ENCODE measurements around the gene SLC17A8.
"Not testable (repeated sequence)": the region's sequence is repeated elsewhere in the genome, so short reads cannot be mapped to it uniquely, and the experiment has no call there.

The SLC17A8 gene

DNA sequence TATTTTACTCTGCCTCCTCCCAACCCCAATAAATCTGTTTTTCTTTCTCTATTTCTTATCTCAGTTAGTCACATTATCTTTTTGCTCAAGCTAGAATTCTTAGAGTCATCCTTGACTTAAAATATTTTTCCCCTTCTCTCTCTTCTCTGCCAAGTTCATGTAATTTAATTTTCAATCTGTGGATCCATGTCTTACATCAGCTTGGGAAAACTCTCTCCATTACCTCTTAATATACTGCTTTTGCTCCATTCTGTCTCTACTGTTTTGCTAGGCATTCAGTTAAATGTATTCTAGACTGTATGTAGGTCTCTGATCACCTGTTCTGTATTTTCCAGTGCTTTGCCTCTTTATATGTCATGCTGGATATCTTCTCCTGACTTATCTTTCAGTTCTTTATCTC is 65.8 kb downstream of the SLC17A8 start:
- DNase-seq (ENCODE audit: low read depth in 4 of 4, low spot score in 1 of 4) = no peak

GRCh38 chr12:100426145-100426544 is 69.3 kb downstream of the SLC17A8 start:
- DNase-seq (ENCODE audit: low read depth in 4 of 4, low spot score in 1 of 4) = no peak

DNA sequence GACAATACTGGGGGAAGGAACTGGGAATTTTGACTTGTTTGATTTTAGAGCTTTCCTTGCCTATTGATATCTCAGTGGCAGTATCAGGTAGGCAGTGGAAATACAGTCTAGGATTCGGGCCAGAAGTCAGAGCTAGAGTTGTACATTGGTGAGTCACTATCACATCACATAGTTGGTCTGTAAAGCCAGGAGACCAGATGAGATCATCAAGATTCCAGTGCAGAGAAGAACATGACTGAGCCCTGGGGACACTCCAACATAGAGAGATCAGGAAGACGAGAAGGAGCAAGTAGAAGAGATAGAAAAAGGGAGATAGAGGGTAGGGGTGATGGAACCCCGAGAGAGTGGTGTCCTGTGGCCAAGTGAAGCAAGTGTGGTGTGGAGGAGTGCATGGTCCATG is 70.2 kb downstream of the SLC17A8 start:
- DNase-seq (ENCODE audit: low read depth in 4 of 4, low spot score in 1 of 4) = no peak

- not testable (repeated sequence) for DNase-seq (ENCODE audit: low read depth in 4 of 4, low spot score in 1 of 4)
Observed at GRCh38 chr12:100430251-100430650, 73.4 kb downstream of the SLC17A8 start.

GRCh38 chr12:100433701-100434100 is 76.8 kb downstream of the SLC17A8 start:
- DNase-seq (ENCODE audit: low read depth in 4 of 4, low spot score in 1 of 4) = no peak

DNA sequence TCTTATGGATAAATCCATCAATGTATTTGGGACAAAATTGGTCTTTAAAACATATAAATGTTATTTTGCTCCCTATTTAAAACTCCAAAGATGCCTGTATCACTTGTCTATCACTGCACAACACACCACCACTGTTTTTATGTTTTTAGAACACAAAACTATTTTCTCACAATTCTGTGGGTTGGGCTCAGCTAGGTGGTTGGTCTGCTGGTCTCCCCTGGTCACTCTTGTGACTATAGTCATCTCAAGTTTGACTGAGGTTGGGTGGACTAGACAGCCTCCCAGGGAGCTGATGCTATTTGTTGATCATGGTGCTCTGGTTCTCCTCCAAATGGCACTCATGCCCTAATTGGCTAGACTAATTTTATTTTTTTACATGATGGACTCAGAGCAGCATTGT is 77.3 kb downstream of the SLC17A8 start:
- no peak for DNase-seq (ENCODE audit: low read depth in 4 of 4, low spot score in 1 of 4)

GRCh38 chr12:100435957-100436356 is 79.1 kb downstream of the SLC17A8 start:
- DNase-seq (ENCODE audit: low read depth in 4 of 4, low spot score in 1 of 4) = no peak

DNA sequence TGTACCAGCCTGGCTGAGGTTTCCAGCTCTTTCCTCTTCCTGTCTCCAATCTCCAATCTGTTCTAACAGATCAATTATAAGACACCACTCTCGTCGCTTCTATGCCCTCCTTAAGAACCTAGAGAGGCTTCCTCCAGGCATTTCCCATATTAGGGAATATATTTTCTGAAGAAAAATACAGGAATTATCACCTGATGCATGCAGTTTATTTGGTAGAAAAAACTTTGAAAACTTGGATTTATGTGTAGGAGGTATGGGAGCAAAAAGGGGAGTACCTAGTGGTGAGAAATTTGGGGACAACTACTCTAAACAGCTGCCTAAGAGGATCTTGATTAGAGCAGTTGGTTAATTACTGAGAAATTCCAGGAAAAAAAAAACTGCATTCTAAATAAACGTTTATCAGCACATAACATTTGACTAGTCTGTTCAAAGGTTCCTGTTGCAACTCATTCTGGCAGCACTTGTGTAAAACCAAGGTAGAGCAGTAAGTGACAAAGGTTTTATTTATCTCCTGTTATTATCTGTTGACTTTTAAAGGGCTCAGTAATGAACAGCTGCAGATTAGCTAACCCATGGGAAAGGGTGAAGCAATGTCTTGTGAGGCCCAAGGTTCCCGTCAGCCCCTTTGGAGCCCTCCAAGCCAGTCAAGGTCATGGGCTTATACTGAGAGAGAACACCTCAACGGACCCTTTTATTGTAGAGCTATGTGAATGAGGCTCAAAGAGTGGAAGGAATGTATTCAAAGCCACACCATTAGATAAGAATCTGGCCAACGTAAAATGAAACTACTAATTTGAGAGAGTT is 80.4 kb downstream of the SLC17A8 start:
- DNase-seq (ENCODE audit: low read depth in 4 of 4, low spot score in 1 of 4) = no peak

DNA sequence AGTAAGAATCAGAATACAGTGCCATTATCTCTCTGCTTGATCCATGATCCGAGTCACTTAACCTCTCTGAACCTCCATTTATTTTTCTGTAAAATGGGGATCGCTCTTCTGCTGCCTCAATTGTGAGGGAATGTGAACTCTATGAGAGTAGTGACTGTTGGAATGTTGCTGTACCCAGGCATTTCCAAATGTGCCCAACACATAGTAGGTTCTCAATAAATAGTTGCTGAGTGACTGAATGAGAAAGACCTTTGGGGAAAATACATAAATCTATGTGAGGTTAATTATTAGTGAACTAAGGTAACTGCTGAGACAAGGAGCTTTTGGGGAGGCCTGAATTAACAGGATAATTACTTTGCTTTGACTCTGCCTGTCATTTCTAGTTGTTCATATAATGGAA is 82.9 kb downstream of the SLC17A8 start:
- no peak for DNase-seq (ENCODE audit: low read depth in 4 of 4, low spot score in 1 of 4)

DNA sequence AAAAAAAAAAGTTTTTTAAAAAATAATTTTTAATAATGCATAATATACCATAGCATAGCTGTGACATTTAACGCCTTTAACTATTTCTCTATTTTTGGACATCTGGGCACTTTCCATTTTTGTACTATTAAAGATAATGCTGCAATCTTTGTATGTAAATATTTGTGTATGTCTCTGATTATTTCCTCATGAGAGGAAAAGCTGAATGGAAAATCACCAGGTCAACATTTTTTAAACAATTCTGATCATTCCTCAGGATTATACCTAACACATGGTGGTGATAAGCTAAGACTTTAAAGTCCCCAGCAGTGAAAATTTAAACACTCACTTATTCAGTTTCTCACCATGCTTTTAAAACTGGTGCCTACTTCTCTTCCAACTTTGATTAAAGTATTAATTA is 85.5 kb downstream of the SLC17A8 start:
- no peak for DNase-seq (ENCODE audit: low read depth in 4 of 4, low spot score in 1 of 4)

- DNase-seq (ENCODE audit: low read depth in 4 of 4, low spot score in 1 of 4) = no peak
Observed at GRCh38 chr12:100443434-100443833, 86.6 kb downstream of the SLC17A8 start.

GRCh38 chr12:100445081-100445481 is 88.2 kb downstream of the SLC17A8 start:
- DNase-seq (ENCODE audit: low read depth in 4 of 4, low spot score in 1 of 4) = no peak

GRCh38 chr12:100447381-100447780 is 90.5 kb downstream of the SLC17A8 start:
- DNase-seq (ENCODE audit: low read depth in 4 of 4, low spot score in 1 of 4) = no peak

DNA sequence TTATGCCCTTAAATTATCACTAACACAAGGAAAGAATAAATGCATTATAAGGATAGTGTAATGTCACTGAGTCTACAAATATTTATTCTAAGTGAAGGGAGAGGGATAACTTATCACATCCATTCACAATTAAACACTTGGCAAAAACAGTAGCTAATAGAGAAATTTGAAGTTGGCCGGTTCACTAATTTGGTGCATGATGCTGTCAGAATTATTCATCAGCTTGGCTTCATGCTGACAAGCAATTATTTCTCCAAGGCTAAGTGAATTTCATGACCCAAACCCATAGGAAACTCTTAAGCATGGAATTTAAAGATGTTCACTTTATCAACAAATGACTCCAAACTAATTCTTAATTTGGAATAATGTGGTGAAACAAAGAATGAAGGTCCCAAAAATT is 91.8 kb downstream of the SLC17A8 start:
- no peak for DNase-seq (ENCODE audit: low read depth in 4 of 4, low spot score in 1 of 4)

GRCh38 chr12:100450735-100451134 is 93.9 kb downstream of the SLC17A8 start:
- DNase-seq (ENCODE audit: low read depth in 4 of 4, low spot score in 1 of 4) = no peak

GRCh38 chr12:100453951-100454350 is 97.1 kb downstream of the SLC17A8 start:
- DNase-seq (ENCODE audit: low read depth in 4 of 4, low spot score in 1 of 4) = no peak

DNA sequence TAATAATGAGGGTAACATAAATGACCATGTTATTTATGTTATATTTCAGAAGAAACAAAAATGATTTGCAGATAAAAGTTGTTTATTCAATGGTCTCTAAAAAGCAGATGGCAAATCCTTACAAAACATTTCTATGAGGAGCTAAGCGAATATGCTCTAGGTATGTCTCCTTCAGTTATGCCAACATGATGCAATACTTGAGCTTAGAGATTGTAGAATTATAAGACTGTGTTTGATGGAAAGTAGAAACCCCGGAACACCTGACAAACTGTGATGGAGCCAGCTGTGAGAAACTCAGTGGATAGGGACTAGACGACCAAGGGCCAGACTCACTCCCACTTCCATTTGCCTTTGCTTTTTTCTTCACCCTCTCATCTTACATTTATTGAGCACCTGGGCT is 99.0 kb downstream of the SLC17A8 start:
- DNase-seq (ENCODE audit: low read depth in 4 of 4, low spot score in 1 of 4) = no peak

DNA sequence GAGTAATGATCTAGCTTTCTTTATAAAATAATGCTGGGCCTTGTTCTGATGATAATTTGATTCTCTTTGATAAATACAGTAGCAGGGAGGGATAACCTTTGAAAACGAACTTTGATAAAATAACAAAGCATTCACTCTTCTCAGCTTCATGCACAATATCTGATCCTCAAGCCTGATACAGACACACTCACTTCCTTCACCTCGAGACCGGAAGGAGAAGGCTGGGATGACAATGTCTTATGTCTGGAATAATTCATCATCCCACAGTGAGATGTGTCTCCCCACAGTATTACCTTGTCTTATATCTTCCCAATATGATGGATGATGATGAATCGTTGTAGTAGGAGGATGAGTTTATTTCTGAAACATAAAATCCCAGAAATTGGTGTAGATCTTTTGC is 101.3 kb downstream of the SLC17A8 start:
- no peak for DNase-seq (ENCODE audit: low read depth in 4 of 4, low spot score in 1 of 4)

- no peak for DNase-seq (ENCODE audit: low read depth in 4 of 4, low spot score in 1 of 4)
Observed at GRCh38 chr12:100460702-100461101, 103.8 kb downstream of the SLC17A8 start.

GRCh38 chr12:100461330-100461973 is 104.6 kb downstream of the SLC17A8 start:
- no peak for DNase-seq (ENCODE audit: low read depth in 4 of 4, low spot score in 1 of 4)

DNA sequence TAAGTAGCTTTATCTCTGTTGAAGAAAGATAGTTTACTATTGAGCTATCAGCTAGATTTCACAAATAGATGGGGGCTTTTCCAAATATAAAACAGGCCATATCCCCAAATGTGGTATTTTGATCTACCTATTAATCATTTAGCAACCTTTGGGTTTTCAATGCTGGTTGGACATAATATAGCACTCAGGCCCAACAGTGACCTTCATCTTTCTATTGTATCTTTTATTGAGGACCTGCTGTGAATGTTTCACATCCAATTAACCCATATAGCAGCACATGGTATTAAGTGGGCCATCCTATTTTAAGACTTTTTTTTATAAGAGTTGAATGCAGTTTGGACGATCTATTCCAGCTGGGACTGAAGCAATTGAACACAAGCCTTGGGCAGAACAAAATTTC is 106.8 kb downstream of the SLC17A8 start:
- DNase-seq (ENCODE audit: low read depth in 4 of 4, low spot score in 1 of 4) = no peak

- DNase-seq (ENCODE audit: low read depth in 4 of 4, low spot score in 1 of 4) = no peak
Observed at GRCh38 chr12:100464529-100464928, 107.7 kb downstream of the SLC17A8 start.

DNA sequence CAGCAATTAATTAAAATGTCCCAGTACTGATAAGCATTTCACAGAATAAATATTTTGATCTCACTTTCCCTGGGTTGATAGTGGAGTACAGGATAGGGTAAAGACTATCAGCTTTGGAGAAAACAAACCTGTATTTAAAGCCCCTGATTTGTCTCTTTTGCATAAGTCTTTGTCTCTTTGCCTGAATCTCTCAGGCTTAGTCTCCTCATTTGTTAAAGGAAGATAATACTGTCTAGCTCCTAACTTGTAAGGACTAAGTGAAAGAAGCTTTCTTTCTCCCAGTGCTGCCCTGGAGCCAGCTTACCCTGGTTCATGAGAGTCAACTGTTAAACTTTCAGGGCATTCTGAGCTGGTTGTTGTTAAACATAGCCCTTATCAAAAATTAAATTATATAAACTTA is 111.3 kb downstream of the SLC17A8 start:
- no peak for DNase-seq (ENCODE audit: low read depth in 4 of 4, low spot score in 1 of 4)

All from stimulated activated CD4-positive, alpha-beta T cell treated with anti-CD3 and anti-CD28 coated beads, Interleukin-1b, Interleukin-23, amount 100 ng/mL, for 24 hours (primary cell).